ENCODE results near the gene CYP46A1. TPM values are rescaled to one million over a fixed set of nuclear protein-coding genes. Genes with fewer than 3 reads are reported as not detected.

Gene CYP46A1
- total RNA-seq, 4 donors from 2014 or later = 0.94 to 2.4 (median 0.95) TPM

GRCh38 chr14:99668307-99669295 is 15.5 kb upstream of the CYP46A1 start:
- ATAC-seq (ENCODE audit: low FRiP score) (no peak), DNase-seq (ENCODE audit: low spot score) (no peak)
- no peak for TF ChIP-seq CTCF (IDR thresholded peaks at IDR 0.05)

- no peak for DNase-seq (ENCODE audit: low spot score)
- no peak for ATAC-seq (ENCODE audit: low FRiP score)
- no peak for TF ChIP-seq CTCF (IDR thresholded peaks at IDR 0.05)
Measured at GRCh38 chr14:99670361-99671234, 13.5 kb upstream of the CYP46A1 start.

GRCh38 chr14:99671235-99672224 is 12.6 kb upstream of the CYP46A1 start:
- no peak for ATAC-seq (ENCODE audit: low FRiP score)
- no peak for TF ChIP-seq CTCF (IDR thresholded peaks at IDR 0.05)
- no peak for DNase-seq (ENCODE audit: low spot score)

GRCh38 chr14:99672506-99673304 is 11.4 kb upstream of the CYP46A1 start:
- no peak for TF ChIP-seq CTCF (IDR thresholded peaks at IDR 0.05)
- DNase-seq (ENCODE audit: low spot score) (no peak), ATAC-seq (ENCODE audit: low FRiP score) (no peak)

GRCh38 chr14:99673305-99674063 is 10.6 kb upstream of the CYP46A1 start:
- DNase-seq (ENCODE audit: low spot score) = no peak
- no peak for TF ChIP-seq CTCF (IDR thresholded peaks at IDR 0.05)
- no peak for ATAC-seq (ENCODE audit: low FRiP score)

Measured in omental fat pad (tissue), 4 donors.